HepG2 (cell line): ENCODE results near the gene STH. TPM values are rescaled to one million over a fixed set of nuclear protein-coding genes. Genes with fewer than 3 reads are reported as not detected.

Experiments used
- AHDC1 ChIP-seq: sonication (generic); formaldehyde crosslinking; IDR thresholded peaks from 2 replicates; pipeline ENCODE4 v1.5.1; 2020; ENCODE audit warnings: mild to moderate bottlenecking, missing genetic modification reagents, borderline replicate concordance
- HNF4A ChIP-seq: sonication (generic); formaldehyde crosslinking; IDR thresholded peaks from 2 replicates; pipeline ENCODE4 v1.4.0; 2020; ENCODE audit warnings: missing genetic modification reagents
- HOXA5 ChIP-seq: sonication (generic); formaldehyde crosslinking; IDR thresholded peaks from 2 replicates; pipeline ENCODE4 v1.4.0; 2020; ENCODE audit warnings: missing genetic modification reagents
- MED1 ChIP-seq: sonication (generic); formaldehyde crosslinking; IDR thresholded peaks from 2 replicates; pipeline ENCODE4 v1.4.0; 2020; ENCODE audit warnings: missing genetic modification reagents
- MYNN ChIP-seq: sonication (generic); formaldehyde crosslinking; IDR thresholded peaks from 2 replicates; pipeline ENCODE4 v1.4.0; 2020; ENCODE audit warnings: mild to moderate bottlenecking, low read depth, missing genetic modification reagents
- RBM39 ChIP-seq: fragments of 200-400 bp; formaldehyde crosslinking; IDR thresholded peaks from one replicate; pipeline ENCODE4 v1.6.1; 2018; ENCODE audit warnings: antibody characterized with exemption, mild to moderate bottlenecking, low read depth, low read length; ENCODE audit not compliant: poor library complexity, severe bottlenecking
- RCOR2 ChIP-seq: IDR thresholded peaks from 2 replicates; pipeline ENCODE4 v1.6.1; 2016; ENCODE audit warnings: missing biosample characterization, missing genetic modification reagents
- REL ChIP-seq: sonication (generic); formaldehyde crosslinking; conservative IDR thresholded peaks from 2 replicates; pipeline ENCODE4 v1.8.0; 2022; ENCODE audit warnings: mild to moderate bottlenecking, missing genetic modification reagents, moderate library complexity
- SMC3 ChIP-seq: IDR thresholded peaks from 2 replicates; pipeline ENCODE4 v1.6.1; 2011; ENCODE audit warnings: low read length, improper control_type of control experiment
- SOX13 ChIP-seq, 3 experiments: fragments of 450-650 bp in 1 of 3; sonication (generic) in 1 of 3; formaldehyde crosslinking in 1 of 3; IDR thresholded peaks in 2 of 3; conservative IDR thresholded peaks in 1 of 3; 2 replicates each; pipeline versions ENCODE4 v1.5.0 to v1.6.1; 2016 to 2020; ENCODE audit warnings: antibody characterized with exemption in 1 of 3, mild to moderate bottlenecking in 1 of 3, missing compliant biosample characterization in 1 of 3, missing genetic modification reagents in 1 of 3, moderate library complexity in 1 of 3
- TCF7L2 ChIP-seq: IDR thresholded peaks from 2 replicates; pipeline ENCODE4 v1.6.1; 2011; ENCODE audit warnings: mild to moderate bottlenecking, low read depth, low read length, moderate library complexity
- USF2 ChIP-seq, 2 experiments: sonication (generic) in 1 of 2; formaldehyde crosslinking in 1 of 2; IDR thresholded peaks; 2 replicates each; pipeline versions ENCODE4 v1.5.1 to v1.6.1; 2011 to 2020; ENCODE audit warnings: borderline replicate concordance in 1 of 2, low read depth in 1 of 2, low read length in 1 of 2, mild to moderate bottlenecking in 1 of 2, missing genetic modification reagents in 1 of 2, moderate library complexity in 1 of 2
- ZNF101 ChIP-seq: sonication (generic); formaldehyde crosslinking; IDR thresholded peaks from 2 replicates; pipeline ENCODE4 v1.4.0; 2020; ENCODE audit warnings: mild to moderate bottlenecking, low read depth, missing genetic modification reagents, borderline replicate concordance
- ZNF260 ChIP-seq: sonication (generic); formaldehyde crosslinking; IDR thresholded peaks from 2 replicates; pipeline ENCODE4 v1.4.0; 2020; ENCODE audit warnings: missing genetic modification reagents, low read depth, mild to moderate bottlenecking, borderline replicate concordance
- ZUFSP ChIP-seq: sonication (generic); formaldehyde crosslinking; IDR thresholded peaks from 2 replicates; pipeline ENCODE4 v1.9.0; 2021; ENCODE audit warnings: missing genetic modification reagents, mild to moderate bottlenecking, borderline replicate concordance
- polyA plus RNA-seq, 8 experiments: library from polyadenylated mRNA; depleted of rRNA in 3 of 8; stranded (reverse) in 7 of 8; unstranded in 1 of 8; fragments of >200 nt; fragmentation: Illumina TruSeq in 4 of 8; extraction: Trizol in 4 of 8; gene quantifications; 2 replicates each; pipeline versions ENCODE4 v1.2.1 to v1.2.3, GENCODE V29; 2011 to 2016; ENCODE audit warnings: low read depth in 4 of 8, missing spikeins in 1 of 8, mixed read lengths in 1 of 8; ENCODE audit not compliant: insufficient read depth in 1 of 8
- total RNA-seq, 5 experiments: library from RNA; depleted of rRNA; stranded (reverse); fragments of >200 nt; fragmentation: Illumina TruSeq; extraction: Trizol; gene quantifications; 2 replicates each; pipeline ENCODE4 v1.2.3, GENCODE V29; 2016; ENCODE audit warnings: low read depth in 1 of 5
- TF ChIP-seq, protein P1 (sequence below): sonication (generic); formaldehyde crosslinking; IDR thresholded peaks from 2 replicates; pipeline ENCODE4 v1.5.1; 2020; ENCODE audit warnings: mild to moderate bottlenecking, missing genetic modification reagents, moderate library complexity

STH gene
- total and polyA plus RNA-seq, 2 of the 13 experiments (the other 11 are each of a cell fraction or from before 2014, with no cell fraction given) = not detected

- 0 out of 2 replicates have a peak, but pooled peaks have one; percentile 59 for TF ChIP-seq AHDC1
- TF ChIP-seq HOXA5 (CRISPR knock-in tag) = no peak
- no peak for TF ChIP-seq TCF7L2
- no peak; the same call in 1 of the 2 replicates for TF ChIP-seq HNF4A (CRISPR knock-in tag)
- TF ChIP-seq, protein P1, sequence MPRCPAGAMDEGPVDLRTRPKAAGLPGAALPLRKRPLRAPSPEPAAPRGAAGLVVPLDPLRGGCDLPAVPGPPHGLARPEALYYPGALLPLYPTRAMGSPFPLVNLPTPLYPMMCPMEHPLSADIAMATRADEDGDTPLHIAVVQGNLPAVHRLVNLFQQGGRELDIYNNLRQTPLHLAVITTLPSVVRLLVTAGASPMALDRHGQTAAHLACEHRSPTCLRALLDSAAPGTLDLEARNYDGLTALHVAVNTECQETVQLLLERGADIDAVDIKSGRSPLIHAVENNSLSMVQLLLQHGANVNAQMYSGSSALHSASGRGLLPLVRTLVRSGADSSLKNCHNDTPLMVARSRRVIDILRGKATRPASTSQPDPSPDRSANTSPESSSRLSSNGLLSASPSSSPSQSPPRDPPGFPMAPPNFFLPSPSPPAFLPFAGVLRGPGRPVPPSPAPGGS (CRISPR knock-in tag) = peak; percentile 75; the same call in 1 of the 2 replicates
- TF ChIP-seq SMC3 = no peak
- TF ChIP-seq REL (CRISPR knock-in tag) = no peak
- TF ChIP-seq ZUFSP = no peak
- TF ChIP-seq RBM39 = no peak
- peak; percentile 65; the same call in 1 of the 2 replicates for TF ChIP-seq SOX13 (IDR thresholded peaks at IDR 0.05)
- peak in 1 of 2 experiments; percentile 92; a peak in 2 of 4 replicates for TF ChIP-seq SOX13 (CRISPR knock-in tag; conservative IDR thresholded peaks at IDR 0.05 in 1 of 2, IDR thresholded peaks at IDR 0.05 in 1 of 2)
- TF ChIP-seq MED1 = peak; percentile 33; the same call in 1 of the 2 replicates
- 0 out of 2 replicates have a peak, but pooled peaks have one; percentile 13 for TF ChIP-seq ZNF101 (CRISPR knock-in tag)
- TF ChIP-seq MYNN (CRISPR knock-in tag) = no peak
- TF ChIP-seq ZNF260 = no peak
- TF ChIP-seq RCOR2 (CRISPR knock-in tag) = 0 out of 2 replicates have a peak, but pooled peaks have one; percentile 41
- TF ChIP-seq USF2 (IDR thresholded peaks at IDR 0.05; ENCODE audit: low read depth, low read length) = no peak
- no peak for TF ChIP-seq USF2 (CRISPR knock-in tag; IDR thresholded peaks at IDR 0.05; ENCODE audit: borderline replicate concordance)
These were observed 14.6 kb downstream of the STH start (continued) for GRCh38 chr17:46013502-46014165.
